GM18907 (cell line): ENCODE measurements around the gene CEP70.
A peak's percentile ranks its signal among the peaks of the same experiment; 100 is the strongest.
"Not testable (repeated sequence)": the region's sequence is repeated elsewhere in the genome, so short reads cannot be mapped to it uniquely, and the experiment has no call there.

Experiments used
- ATAC-seq: cut with Tn5 transposase; IDR thresholded peaks from one replicate; pipeline ENCODE4 v1.9.1; 2021; ENCODE audit warnings: mild to moderate bottlenecking, moderate library complexity; ENCODE audit not compliant: unreplicated experiment

The CEP70 gene, protein sequence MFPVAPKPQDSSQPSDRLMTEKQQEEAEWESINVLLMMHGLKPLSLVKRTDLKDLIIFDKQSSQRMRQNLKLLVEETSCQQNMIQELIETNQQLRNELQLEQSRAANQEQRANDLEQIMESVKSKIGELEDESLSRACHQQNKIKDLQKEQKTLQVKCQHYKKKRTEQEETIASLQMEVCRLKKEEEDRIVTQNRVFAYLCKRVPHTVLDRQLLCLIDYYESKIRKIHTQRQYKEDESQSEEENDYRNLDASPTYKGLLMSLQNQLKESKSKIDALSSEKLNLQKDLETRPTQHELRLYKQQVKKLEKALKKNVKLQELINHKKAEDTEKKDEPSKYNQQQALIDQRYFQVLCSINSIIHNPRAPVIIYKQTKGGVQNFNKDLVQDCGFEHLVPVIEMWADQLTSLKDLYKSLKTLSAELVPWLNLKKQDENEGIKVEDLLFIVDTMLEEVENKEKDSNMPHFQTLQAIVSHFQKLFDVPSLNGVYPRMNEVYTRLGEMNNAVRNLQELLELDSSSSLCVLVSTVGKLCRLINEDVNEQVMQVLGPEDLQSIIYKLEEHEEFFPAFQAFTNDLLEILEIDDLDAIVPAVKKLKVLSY

DNA sequence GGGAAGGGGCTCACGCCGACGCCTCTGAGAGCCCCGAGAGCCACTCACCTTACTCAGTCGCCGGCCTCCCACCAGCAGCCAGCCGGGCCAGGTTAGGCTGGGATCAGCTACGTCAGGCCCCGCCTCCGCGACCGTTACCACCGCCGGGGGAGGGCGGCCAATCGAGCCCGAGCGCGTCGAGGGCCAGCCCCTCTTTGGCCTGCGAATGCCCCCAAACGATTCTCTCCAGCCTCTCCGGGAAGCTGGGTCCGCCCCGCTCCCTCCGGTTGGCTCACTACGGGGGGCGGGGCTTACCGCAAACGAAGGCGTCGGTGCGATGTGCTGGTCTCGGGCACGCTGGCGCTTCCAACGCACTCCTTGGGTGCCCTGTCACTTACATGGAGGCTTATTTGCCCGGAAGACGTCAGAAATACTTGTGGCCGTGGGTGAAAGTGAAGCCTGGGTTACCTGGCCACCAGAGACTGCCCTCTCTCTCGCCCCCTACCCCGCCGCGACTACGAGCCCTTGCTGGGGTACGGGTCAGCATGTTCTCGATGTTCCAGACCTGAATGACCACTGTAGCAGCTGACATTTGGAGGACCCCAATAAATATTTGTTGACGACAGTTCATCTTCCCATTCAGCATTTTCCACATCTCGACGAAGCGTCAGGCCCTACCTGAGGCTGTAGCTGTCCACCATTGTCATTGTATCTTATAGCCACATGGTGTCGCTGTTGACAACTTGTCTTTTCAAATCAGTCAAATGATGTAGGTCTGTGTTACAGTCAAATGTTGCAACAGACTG, at the start of gene CEP70:
CEP70 (minus strand) TSS at position 111 of the 785 bp plus-strand sequence. CDS start 21,333 bp downstream, outside the sequence.
- ATAC-seq, result peak; percentile 88

DNA sequence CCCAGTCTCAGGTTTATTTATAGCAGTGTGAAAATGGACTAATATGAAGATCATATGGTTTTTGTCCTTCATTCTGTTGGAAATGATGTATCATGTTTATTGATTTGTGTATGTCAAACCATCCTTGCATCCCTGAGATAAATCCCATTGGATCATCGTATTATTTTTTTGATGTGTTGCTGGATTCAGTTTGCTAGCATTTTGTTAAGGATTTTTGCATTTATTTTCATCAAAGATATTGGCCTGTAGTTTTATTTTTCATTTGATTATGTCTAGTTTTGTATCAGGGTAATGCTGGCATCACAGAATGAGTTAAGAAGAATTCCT, 48.8 kb upstream of the CEP70 start:
- no peak for ATAC-seq

DNA sequence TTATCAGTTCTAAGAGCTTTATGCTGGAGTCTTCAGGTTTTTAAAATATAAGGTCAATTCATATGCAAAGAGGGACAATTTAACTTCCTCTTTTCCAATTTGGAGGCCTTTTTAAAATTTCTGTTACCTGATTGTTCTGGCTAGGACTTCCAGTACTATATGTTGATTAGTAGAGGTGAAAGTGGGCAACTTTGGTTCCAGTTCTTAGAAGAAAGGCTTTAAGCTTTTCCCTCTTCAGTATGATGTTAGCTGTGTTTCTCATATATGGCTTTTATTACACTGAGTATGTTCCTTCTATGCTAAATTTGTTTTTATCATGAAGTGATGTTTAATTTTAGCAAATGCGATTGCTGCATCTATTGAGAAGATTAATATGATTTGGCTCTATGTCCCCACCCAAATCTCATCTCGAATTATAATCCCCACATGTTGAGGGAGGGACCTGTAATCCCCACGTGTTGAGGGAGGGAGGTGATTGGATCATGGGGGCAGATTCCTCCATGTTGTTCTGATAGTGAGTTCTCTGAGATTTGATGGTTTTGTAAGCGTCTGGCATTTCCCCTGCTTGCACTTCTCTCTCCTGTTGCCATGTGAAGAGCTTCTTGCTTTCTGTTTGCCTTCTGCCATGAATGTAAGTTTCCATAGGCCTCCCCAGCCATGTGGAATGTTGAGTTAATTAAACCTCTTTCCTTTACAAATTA, 48.3 kb upstream of the CEP70 start:
- ATAC-seq, result no peak

DNA sequence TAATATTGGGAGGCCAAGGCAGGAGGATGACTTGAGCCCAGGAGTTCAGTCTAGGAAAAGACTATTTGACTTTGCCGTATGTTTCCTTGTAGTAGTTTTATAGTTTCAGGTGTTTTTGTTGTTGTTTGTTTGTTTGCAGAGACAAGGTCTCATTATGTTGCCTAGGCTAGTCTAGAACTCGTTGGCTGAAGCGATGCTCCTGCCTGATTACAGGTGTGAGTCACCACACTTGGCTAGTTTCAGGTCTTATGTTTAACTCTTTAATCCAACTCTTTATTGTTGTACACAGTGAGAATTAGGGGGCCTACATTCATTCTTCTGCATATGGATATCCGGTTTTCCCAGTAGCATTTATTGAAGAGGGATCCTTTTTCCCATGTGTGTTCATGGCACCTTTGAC, 46.5 kb upstream of the CEP70 start:
- no peak for ATAC-seq

DNA sequence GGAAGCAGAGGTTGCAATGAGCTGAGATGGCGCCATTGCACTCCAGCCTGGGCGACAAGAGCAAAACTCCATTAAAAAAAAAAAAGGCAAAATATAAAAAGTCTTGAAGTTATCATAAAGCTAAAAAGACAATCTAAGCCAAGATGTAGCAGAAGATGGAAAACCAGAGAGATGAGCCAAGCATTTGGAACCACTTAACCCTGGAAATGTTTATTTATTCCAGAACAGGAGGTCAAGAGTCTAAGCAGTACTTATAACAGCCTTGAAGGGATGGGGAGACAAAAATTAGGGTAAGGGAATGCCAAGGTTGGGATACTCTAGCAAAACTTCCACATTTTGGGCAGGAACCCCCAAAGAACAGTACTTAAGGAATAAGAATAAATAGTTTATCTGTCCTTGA, 44.6 kb upstream of the CEP70 start:
- no peak for ATAC-seq

DNA sequence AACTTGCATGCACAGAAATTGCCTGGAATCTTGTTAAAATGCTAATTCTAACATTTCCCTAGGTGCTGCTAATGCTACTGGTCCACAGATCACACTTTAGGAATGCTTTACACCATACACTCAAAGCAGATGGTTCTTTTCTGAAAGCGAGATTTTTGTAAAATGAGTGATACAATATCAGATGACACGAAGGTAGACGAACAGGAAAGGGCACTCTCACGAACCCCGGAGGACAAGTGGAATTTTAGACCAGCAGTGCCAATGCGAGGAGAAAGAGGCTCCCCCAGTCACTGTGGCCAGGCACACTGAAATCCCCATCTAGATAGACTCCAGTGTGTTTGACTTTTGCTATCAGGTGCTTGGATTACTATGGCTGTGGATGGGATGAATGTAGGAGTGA, 35.5 kb upstream of the CEP70 start:
- no peak for ATAC-seq

DNA sequence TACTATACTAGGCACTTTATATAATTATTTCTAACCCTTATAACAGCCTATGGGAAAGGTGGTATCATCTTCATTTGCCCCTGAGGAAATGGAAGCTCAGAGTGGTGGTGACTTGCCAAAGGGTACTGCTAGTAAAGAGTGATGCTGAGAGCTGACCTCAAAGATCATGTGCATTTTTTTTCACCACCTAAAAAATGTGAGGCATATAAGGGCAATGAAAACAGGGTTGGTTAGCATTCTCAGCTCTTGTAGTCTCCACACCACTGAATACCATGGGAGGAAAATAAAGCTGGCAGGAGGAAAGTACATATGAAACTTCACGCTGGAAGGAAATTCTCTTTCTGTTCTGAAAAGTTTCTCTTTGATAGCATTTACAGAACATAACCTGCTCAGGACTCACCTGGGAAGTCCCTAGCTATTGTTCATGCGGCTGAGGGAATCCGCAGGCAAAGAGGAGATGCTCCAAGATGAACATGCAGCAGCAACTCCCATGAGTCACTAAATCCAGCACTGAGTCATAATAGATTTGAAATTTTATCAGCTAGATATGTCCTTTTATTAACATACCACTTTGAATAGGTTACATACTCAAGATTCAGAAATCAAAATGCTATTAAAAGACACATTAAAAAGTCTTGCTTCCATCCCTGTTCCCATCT, 31.8 kb upstream of the CEP70 start:
- ATAC-seq, result no peak

DNA sequence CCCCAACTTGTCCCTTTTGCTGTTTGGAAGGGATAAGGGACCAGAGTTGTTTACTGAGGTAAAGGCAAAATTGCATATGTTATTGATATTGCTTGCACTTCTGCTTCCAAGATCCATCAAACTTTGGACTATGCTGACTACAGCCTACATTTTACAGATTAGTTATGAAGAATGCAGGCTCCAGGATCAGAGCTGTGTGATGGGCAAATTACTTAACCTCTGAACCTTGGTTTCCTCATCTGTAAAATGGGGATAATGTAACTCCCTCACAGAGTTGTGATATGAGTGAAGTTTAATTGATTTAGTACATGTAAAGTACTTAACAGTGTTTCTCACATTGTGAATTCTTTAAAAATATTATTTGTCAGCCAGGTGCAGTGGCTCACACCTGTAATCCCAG, 30.5 kb upstream of the CEP70 start:
- ATAC-seq, result no peak

DNA sequence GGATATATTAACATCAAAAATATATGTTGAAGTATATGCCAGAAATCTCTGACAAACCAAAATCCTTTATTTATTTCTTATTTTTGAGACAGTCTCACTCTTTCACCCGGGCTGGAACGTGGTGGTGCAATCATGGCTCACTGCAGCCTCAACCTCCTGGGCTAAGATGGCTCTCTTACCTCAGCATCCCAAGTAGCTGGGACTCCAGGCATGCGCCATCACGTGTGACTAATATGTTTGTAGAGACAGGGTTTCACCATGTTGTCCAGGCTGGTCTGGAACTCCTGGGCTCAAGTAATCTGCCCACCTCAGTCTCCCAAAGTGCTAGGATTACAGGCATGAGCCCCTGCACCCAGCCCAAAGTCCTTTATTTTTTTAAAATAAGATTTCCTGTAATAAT, 26.4 kb upstream of the CEP70 start:
- ATAC-seq, result no peak

DNA sequence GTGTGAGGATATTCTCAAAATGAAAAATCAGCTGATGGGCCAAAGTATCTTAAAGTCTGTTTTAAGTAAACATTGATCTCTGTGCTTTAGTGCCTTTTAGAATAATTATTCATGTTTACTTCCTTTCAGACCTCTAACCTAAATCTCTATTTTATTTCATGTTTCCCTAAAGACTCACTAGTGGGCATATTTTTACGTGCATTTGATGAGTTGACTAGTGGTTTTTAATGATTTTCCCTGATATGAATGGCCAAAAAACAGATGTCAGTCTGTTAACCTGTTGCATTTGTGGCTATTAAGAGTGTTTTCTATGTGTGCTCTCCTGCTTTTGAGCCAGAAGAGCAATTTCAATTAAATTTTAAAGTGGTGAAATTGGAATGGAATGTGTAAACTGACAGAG, 21.4 kb upstream of the CEP70 start:
- no peak for ATAC-seq

DNA sequence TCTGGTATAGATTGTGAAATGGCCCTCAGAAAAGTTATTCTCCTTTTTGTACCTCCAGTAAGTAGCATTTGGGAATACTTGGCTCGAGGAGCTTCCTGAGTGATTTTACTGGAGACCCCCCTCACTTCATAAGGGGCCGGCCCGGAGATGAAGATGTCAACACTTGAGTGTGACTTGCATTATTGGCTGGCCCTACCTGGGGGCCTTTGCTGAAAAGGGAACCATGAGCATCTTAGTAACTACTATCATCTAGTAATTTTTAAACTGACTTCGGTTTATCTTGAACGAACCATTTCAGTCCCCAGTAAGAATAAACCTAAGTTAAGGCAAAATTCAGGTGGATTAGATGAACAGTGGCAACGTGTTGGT, 15.8 kb upstream of the CEP70 start:
- ATAC-seq, result no peak

DNA sequence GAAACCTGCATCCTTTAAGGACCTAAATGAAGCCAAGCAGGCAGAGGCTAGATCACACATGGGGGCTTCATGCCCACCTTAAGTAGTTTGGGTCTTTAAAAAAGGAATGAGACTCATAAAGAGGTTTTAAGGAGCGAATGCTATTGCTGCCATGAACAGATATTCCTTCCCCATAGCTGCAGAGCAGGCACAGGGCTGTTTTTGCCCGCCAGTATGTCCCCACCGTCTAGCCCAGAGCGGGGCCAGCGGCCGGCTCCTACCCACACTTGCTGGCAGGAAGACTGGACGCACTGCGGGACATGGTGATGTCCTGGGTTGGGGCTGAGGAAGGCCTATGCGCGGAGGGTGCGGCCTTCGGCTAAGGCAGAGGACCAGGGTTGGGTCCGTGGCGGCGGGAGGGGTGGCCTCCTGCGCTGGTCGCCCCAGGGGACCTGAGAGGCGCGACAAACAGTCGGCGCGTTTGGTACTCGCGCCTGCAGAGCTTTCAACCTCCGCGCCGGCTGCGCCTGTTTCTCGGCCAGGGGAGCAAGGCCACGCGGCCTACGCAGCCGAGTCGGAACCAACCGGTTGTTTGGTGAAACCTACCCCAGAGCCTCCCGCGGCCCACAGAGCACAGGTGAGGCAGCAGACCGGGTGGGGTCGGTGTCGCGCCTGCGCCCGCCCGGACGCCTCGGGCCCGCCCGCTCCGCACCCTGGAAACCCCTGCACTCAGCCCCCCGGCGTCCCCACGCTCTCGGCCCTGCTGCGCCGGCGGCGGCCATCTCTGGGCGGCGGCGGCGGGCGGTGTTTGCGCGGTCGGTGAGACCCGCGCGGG, 14.5 kb upstream of the CEP70 start, which contains the start of gene FAIM:
FAIM (plus strand) TSS at position 450 of the 814 bp plus-strand sequence. CDS start 10,956 bp downstream, outside the sequence.
- ATAC-seq, result peak; percentile 83

DNA sequence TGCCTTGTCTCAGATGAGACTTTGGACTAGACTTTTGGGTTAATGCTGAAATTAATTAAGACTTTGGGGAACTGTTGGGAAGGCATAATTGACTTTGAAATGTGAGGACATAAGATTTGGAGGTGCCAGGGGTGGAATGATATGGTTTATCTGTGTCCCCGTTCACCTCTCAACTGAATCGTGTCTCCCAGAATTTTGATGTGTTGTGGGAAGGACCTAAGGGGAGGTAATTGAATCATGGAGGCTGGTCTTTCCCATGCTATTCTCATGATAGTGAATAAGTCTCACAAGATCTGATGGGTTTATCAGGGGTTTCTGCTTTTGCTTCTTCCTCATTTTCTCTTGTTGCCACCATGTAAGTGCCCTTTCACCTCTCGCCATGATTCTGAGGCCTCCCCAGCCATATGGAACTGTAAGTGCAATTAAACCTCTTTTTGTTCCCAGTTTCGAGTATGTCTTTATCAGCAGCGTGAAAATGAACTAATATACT, 10.1 kb upstream of the CEP70 start:
- not testable (repeated sequence) for ATAC-seq

DNA sequence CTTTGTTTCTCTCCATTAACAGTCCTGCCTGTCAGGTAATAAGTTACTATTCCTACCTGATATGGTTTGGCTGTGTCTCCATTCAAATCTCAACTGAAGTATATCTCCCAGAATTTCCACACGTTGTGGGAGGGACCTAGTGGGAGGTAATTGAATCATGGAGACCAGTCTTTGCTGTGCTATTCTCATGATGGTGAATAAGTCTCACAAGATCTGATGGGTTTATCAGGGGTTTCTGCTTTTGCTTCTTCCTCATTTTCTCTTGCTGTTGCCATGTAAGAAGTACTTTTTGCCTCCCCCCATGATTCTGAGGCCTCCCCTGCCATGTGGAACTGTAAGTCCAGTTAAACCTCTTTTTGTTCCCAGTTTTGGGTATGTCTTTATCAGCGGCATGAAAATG, 7.6 kb upstream of the CEP70 start:
- not testable (repeated sequence) for ATAC-seq

DNA sequence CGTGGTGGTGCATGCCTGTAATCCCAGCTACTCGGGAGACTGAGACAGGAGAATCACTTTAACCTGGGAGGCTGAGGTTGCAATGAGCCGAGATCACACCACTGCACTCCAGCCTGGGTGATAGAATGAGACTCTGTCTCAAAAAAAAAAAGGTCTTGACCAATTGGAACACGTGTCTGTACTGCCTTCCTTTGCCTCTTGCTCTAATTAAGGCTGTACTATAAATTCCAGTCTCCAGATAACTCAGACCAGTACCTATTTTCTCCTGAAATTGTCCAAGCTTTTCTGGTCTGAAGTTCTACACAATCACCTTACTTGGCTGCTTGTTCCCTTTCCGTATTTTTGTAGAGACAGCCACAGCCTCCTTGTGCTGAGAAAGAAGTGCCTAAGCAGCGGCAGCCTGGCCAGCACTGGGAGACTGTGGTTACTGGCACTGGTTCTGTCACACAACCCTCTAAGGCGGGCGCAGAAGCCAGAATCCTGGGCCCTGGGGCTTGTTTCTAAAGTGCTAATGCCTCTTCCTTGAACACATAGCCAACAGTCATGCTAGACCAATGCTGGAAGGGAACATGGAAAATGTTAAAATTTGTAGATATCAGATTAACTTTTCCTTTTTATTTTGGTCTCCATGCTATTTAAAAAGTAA, 6.2 kb upstream of the CEP70 start:
- ATAC-seq, result no peak

DNA sequence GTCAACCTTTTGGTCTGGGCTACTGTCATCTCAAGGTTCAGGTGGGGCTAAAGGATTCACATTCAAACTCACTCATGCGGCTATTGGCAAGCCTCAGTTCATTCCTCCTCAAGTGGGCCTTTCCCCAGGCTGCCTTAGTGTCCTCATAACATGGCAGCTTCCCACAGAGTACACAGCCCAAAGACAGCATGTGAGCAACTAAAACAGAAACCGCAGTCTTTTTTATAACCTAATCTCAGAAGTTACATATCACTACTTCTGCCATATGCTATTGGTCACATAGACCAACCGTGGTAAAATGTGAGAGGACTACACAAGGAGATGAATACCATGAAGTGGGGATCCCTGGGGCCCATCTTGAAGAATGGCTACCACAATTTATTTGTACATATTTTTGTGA, 4.5 kb upstream of the CEP70 start:
- ATAC-seq, result no peak

DNA sequence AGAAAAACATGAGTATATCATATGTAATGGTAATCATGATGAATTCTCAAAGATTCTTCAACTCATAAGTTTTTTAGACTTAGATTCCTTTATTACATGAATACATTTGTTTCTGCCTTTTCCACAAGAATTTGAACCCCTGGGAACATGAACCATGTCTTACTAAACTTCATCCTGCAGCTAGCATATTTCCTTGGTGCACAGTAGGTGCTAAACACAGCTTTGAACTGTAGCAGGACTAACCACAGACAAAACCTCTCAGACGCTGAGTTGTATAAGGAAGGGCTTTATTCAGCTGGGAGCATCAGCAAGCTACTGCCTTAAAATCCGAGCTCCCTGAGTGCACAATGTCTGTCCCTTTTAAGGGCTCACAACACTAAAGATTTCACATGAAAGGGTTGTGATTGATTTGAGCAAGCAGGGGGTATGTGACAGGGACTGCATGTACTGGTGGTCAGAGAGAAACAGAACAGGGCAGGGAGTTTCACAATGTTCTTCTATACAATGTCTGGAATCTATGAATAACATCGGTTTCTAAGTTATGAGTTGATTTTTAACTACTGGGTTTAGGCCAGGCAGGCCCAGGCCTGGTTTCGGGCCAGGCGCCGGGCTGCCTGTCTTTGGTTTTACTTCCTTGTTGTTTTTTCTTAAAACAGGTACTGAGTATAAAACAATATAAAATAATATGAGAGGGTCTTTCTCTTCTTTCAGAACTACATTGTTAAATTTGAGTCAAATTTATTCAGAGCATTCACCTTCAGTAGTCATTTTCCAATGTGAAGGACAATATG, 3.3 kb upstream of the CEP70 start:
- not testable (repeated sequence) for ATAC-seq

DNA sequence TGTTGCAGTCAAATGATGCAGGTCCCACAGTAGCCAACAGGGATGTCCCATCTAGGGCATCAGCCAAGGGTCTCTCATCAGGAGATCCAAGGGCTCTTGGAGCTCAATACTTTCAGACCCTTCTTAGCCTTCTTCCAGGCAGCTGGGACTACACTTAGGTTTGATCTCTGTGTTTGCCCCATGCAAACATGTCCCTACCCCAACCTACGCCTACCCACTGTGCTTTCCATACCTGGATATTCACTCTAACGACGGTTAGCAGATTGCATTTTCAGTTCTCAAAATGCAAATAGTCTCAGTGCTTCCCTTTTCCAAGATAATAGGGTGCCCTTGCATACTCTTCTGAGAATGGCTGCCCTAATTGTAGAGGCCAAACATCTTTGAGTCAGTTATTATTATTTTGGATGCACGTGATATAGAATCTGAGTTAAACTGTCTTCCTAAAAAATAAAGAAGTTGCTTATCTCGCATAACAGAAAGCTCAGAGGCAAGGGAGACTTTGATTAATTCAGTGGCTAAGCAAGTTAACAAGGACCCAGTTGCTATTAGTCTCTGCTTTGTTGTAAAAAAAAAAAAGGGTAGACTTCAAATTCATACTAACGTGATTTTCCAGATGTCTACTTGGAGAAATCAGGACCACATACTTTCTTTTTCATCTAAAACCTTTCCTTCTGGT, 1.0 kb upstream of the CEP70 start:
- ATAC-seq, result no peak
